B cell (primary cell): ENCODE data around the gene MYOCD. TPM values are rescaled to one million over a fixed set of nuclear protein-coding genes. Genes with fewer than 3 reads are reported as not detected.

Experiments
- ATAC-seq: fragments of 200-7000 bp; cut with Tn5 transposase; one replicate; pipeline ENCODE4 v1.10.0; 2021; ENCODE audit warnings: low read depth, mild to moderate bottlenecking, moderate number of reproducible peaks, moderate library complexity
- CTCF ChIA-PET: fragments of 350-600 bp; sonication (Branson Sonifier 250); formaldehyde crosslinking; loops from one replicate; lab custom pipeline; 2021; ENCODE audit warnings: antibody characterized with exemption, inconsistent platforms; lab: Charles Lee
- POLR2A ChIA-PET: fragments of 350-600 bp; sonication (Branson Sonifier 250); formaldehyde crosslinking; loops from one replicate; lab custom pipeline; 2021; ENCODE audit warnings: antibody characterized with exemption; lab: Charles Lee
- DNase-seq: peaks from one replicate; pipeline ENCODE4 v3.0.0; 2013
- H2AFZ ChIP-seq: 2 replicates; pipeline ENCODE4 v1.6.1; 2012; ENCODE audit warnings: mild to moderate bottlenecking, low read depth, low read length; ENCODE audit not compliant: insufficient read depth, poor library complexity, severe bottlenecking
- H3K27ac ChIP-seq, 2 donors: 1 replicate in 1 of 2; 2 replicates in 1 of 2; pipeline ENCODE4 v1.5.1; 2012 to 2013; ENCODE audit warnings: low read length in 2 of 2, mild to moderate bottlenecking in 2 of 2, moderate library complexity in 1 of 2
- H3K27me3 ChIP-seq, 4 experiments: fragments of 200-600 bp in 1 of 4; sonication (generic) in 1 of 4; replicated peaks in 1 of 4; 1 replicate in 2 of 4; 2 replicates in 2 of 4; pipeline versions ENCODE4 v1.6.1 to v1.7.0; 2013 to 2016; ENCODE audit warnings: low read length in 3 of 4, mild to moderate bottlenecking in 2 of 4, mixed read lengths in 1 of 4, moderate library complexity in 1 of 4; ENCODE audit not compliant: insufficient read depth in 4 of 4, control insufficient read depth in 3 of 4; ENCODE audit errors: control extremely low read depth in 1 of 4
- H3K36me3 ChIP-seq, 2 experiments: replicated peaks in 1 of 2; 1 replicate in 1 of 2; 2 replicates in 1 of 2; pipeline versions ENCODE4 v1.6.1 to v1.7.1; 2013; ENCODE audit warnings: low read length in 1 of 2; ENCODE audit not compliant: insufficient read depth in 2 of 2, control insufficient read depth in 1 of 2; ENCODE audit errors: control extremely low read depth in 1 of 2, extremely low read depth in 1 of 2
- H3K4me1 ChIP-seq, 2 donors: fragments of 200-600 bp in 1 of 2; sonication (generic) in 1 of 2; 1 replicate in 1 of 2; 2 replicates in 1 of 2; pipeline versions ENCODE4 v1.5.1 to v1.6.1; 2013 to 2017; ENCODE audit warnings: low read length in 2 of 2; ENCODE audit not compliant: control insufficient read depth in 2 of 2, insufficient read depth in 2 of 2
- H3K4me2 ChIP-seq: replicated peaks from 2 replicates; pipeline ENCODE3; 2012; ENCODE audit warnings: mild to moderate bottlenecking, low read depth, low read length; ENCODE audit not compliant: poor library complexity, severe bottlenecking
- H3K4me3 ChIP-seq, 5 experiments: fragments of 200-600 bp in 1 of 5; sonication (generic) in 1 of 5; 1 replicate in 3 of 5; 2 replicates in 2 of 5; pipeline versions ENCODE4 v1.5.1 to v1.7.0; 2011 to 2016; ENCODE audit warnings: low read length in 4 of 5, mild to moderate bottlenecking in 4 of 5, low read depth in 2 of 5, control low read depth in 1 of 5, moderate library complexity in 1 of 5; ENCODE audit not compliant: insufficient read depth in 1 of 5; ENCODE audit errors: control extremely low read depth in 1 of 5, extremely low read depth in 1 of 5
- H3K79me2 ChIP-seq: fragments of 200-600 bp; sonication (generic); one replicate; pipeline ENCODE4 v1.6.0; 2016; ENCODE audit warnings: low read length; ENCODE audit not compliant: control insufficient read depth, insufficient read depth
- H3K9ac ChIP-seq: fragments of 200-600 bp; sonication (generic); 2 replicates; pipeline ENCODE4 v1.6.1; 2017; ENCODE audit warnings: mild to moderate bottlenecking, low read length, moderate library complexity
- H3K9me3 ChIP-seq, 3 donors: one replicate each; pipeline versions ENCODE4 v1.6.1 to v1.7.1; 2013; ENCODE audit warnings: low read length in 2 of 3; ENCODE audit not compliant: control insufficient read depth in 2 of 3, insufficient read depth in 1 of 3; ENCODE audit errors: control extremely low read depth in 1 of 3
- H4K20me1 ChIP-seq: 2 replicates; pipeline ENCODE4 v1.6.0; 2012; ENCODE audit warnings: mild to moderate bottlenecking, low read length; ENCODE audit not compliant: insufficient read depth, control insufficient read depth, poor library complexity, severe bottlenecking
- H3K27ac Mint-ChIP-seq: one replicate; pipeline ENCODE4 v1.8.0; 2021; ENCODE audit warnings: mixed read lengths
- H3K27me3 Mint-ChIP-seq: one replicate; pipeline ENCODE4 v1.8.0; 2021; ENCODE audit warnings: mixed read lengths
- H3K4me1 Mint-ChIP-seq: one replicate; pipeline ENCODE4 v1.8.0; 2021; ENCODE audit warnings: mixed read lengths
- H3K4me3 Mint-ChIP-seq: one replicate; pipeline ENCODE4 v1.8.0; 2021; ENCODE audit warnings: mixed read lengths
- H3K9me3 Mint-ChIP-seq: one replicate; pipeline ENCODE4 v1.8.0; 2022; ENCODE audit warnings: mixed read lengths; ENCODE audit not compliant: insufficient read depth
- EZH2 ChIP-seq: IDR thresholded peaks from 2 replicates; pipeline ENCODE4 v1.6.1; 2012; ENCODE audit warnings: borderline replicate concordance, low read depth, mild to moderate bottlenecking, moderate library complexity, low read length; ENCODE audit not compliant: insufficient read depth, poor library complexity, severe bottlenecking
- WGBS: methylation state at CpG from one replicate; pipeline ENCODE4 v1.1.5; 2013; ENCODE audit warnings: missing lambda C conversion rate; ENCODE audit not compliant: insufficient coverage; 5-methylcytosine and 5-hydroxymethylcytosine counted together
- intact Hi-C: fragments of 100-400 bp; cut with micrococcal nuclease; formaldehyde crosslinking; loops from one replicate; pipeline ENCODE4 v1.10.0; 2022
- polyA plus RNA-seq: library from polyadenylated mRNA; depleted of rRNA; stranded (reverse); fragments of >200 nt; gene quantifications from 2 replicates; pipeline ENCODE4 v1.2.3, GENCODE V29; 2012
- total RNA-seq, 2 donors: library from RNA; stranded (reverse); fragments of 120-200 nt in 1 of 2; gene quantifications; 1 replicate in 1 of 2; 2 replicates in 1 of 2; pipeline versions ENCODE4 v1.2.3 to v1.2.4, GENCODE V29; 2013 to 2022
- TF ChIP-seq, protein P1 (sequence below): fragments of 200-600 bp; IDR thresholded peaks from one replicate; pipeline ENCODE4 v1.8.0; 2022; ENCODE audit warnings: antibody characterized with exemption, mild to moderate bottlenecking

Gene MYOCD
- total and polyA plus RNA-seq, 2 donors (not counting 1 experiment from before 2014, with no cell fraction given), result 0.32 TPM; not detected in 1

DNA sequence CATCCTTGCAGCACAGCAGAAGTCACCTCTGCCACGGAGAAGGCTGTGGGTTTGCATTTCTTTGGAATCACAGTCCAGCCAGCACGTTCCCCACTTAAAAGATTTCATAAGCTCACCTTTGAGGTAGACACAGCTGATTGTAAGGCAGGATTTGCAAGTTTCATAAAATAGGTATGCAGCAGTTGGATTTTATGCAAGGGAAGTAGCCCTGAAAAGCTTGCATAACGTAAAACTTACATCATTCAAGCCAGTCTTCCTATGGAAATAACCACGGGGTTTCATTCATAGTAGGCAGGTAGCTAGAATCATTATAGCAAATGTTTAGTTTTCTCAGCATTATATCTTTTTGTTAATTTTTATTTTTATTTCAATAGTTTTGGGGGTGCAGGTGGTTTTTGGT is 73.8 kb downstream of the MYOCD start:
- Mint-ChIP-seq H3K9me3 (no peaks in the 10 kb centered on the region), H3K4me1 (no peaks in the 10 kb centered on the region), H3K4me3 (no peak overlapping the region), H3K27me3 (no peaks in the 10 kb centered on the region), H3K27ac (no peak overlapping the region)
- H3K4me3 ChIP-seq, result no peak overlapping the region
- ChIA-PET CTCF (no interaction called here), POLR2A (no interaction called here)
- H3K9ac ChIP-seq, result no peak overlapping the region
- H3K36me3 ChIP-seq, result no peaks in the 10 kb centered on the region
- H3K4me2 ChIP-seq, result no peak overlapping the region
- no peak overlapping the region for H3K27ac ChIP-seq
- whole genome bisulfite sequencing, result 80% methylated on average over 2 of the region's 4 CpGs
- H3K79me2 ChIP-seq, result no peaks in the 10 kb centered on the region
- intact Hi-C loops, result no loop called here
- DNase-seq, result no peak
- no peaks in the 10 kb centered on the region for H3K27me3 ChIP-seq
- H4K20me1 ChIP-seq, result no peaks in the 10 kb centered on the region
- H3K9me3 ChIP-seq, result peaks cover 0 to 3% (median 0%) of the 10 kb centered on the region in 3 donors
- no peaks in the 10 kb centered on the region for H3K4me1 ChIP-seq
- no peak for TF ChIP-seq EZH2
- TF ChIP-seq, protein P1, sequence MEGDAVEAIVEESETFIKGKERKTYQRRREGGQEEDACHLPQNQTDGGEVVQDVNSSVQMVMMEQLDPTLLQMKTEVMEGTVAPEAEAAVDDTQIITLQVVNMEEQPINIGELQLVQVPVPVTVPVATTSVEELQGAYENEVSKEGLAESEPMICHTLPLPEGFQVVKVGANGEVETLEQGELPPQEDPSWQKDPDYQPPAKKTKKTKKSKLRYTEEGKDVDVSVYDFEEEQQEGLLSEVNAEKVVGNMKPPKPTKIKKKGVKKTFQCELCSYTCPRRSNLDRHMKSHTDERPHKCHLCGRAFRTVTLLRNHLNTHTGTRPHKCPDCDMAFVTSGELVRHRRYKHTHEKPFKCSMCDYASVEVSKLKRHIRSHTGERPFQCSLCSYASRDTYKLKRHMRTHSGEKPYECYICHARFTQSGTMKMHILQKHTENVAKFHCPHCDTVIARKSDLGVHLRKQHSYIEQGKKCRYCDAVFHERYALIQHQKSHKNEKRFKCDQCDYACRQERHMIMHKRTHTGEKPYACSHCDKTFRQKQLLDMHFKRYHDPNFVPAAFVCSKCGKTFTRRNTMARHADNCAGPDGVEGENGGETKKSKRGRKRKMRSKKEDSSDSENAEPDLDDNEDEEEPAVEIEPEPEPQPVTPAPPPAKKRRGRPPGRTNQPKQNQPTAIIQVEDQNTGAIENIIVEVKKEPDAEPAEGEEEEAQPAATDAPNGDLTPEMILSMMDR, result no peak
- H2AFZ ChIP-seq, result no peak overlapping the region
- no peak for ATAC-seq

DNA sequence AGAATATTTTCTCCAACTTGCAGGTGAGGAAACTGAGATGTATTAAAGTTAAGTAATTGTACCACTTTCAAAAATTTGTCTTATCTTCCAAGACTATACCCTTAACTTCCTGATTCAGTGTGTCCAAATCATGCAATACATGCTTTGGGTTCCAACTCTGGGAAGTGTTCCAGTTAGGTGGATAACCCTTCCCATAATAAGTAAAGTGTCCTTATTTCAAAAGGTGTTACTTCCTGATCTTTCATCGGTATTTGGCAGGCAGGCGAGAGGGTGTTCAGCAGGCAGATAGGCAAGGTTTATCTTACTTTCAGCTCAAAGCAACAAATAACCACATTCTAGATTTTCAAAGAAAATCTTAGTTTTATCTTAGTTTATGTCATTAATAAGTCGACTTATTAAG is 77.4 kb downstream of the MYOCD start:
- ChIA-PET CTCF (interaction anchor here (1.6 to 2.4 kb wide), 3 partner anchors 486 to 562 kb away, joined by 9 to 18 read pairs (median 10); no protein-coding TSS in a partner anchor), POLR2A (no interaction called here)
- Mint-ChIP-seq H3K4me3 (no peak overlapping the region), H3K27ac (no peak overlapping the region), H3K4me1 (no peaks in the 10 kb centered on the region), H3K9me3 (no peaks in the 10 kb centered on the region), H3K27me3 (peaks cover 5% of the 10 kb centered on the region)
- intact Hi-C loops, result no loop called here
- H3K79me2 ChIP-seq, result no peaks in the 10 kb centered on the region
- no CpG with 5 or more reads among the region's 3 CpGs for WGBS
- H3K27me3 ChIP-seq, result no peaks in the 10 kb centered on the region
- H3K27ac ChIP-seq, result no peak overlapping the region
- ATAC-seq (no peak), DNase-seq (no peak)
- no peaks in the 10 kb centered on the region for H3K4me1 ChIP-seq
- no peak overlapping the region for H3K9ac ChIP-seq
- H3K9me3 ChIP-seq, result peaks cover 0 to 3% (median 0%) of the 10 kb centered on the region in 3 donors
- no peaks in the 10 kb centered on the region for H4K20me1 ChIP-seq
- TF ChIP-seq EZH2, result no peak
- TF ChIP-seq, protein P1, result no peak
- no peak overlapping the region for H3K4me3 ChIP-seq
- H2AFZ ChIP-seq, result no peak overlapping the region
- no peaks in the 10 kb centered on the region for H3K36me3 ChIP-seq
- H3K4me2 ChIP-seq, result no peak overlapping the region
